Measurements from ENCODE around the gene ZNF267.
"Not testable (repeated sequence)": the region's sequence is repeated elsewhere in the genome, so short reads cannot be mapped to it uniquely, and the experiment has no call there.

Gene ZNF267

DNA sequence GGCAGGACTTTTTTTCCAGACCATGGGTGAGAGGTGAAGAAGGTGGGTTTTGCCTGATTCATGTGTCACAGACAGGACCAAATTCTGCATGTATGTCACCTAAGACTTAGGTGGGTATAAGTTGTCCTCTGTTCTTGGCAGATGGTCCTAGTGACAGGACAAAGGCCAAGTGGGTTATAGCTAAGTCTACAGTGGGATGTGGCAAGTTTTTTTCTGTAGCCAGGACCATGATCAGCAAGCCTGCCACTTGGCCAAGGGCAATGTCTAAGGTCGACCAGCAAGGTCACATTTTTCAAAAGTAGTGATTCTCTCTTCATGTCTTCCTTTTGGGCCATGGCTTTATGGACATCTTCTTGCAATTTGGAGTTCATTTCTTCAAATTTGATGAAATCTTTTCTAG is 20.2 kb downstream of the ZNF267 start:
- H3K4me2 ChIP-seq (ENCODE audit: insufficient read depth, low read length) = no peak overlapping the region
- TF ChIP-seq, protein P1, sequence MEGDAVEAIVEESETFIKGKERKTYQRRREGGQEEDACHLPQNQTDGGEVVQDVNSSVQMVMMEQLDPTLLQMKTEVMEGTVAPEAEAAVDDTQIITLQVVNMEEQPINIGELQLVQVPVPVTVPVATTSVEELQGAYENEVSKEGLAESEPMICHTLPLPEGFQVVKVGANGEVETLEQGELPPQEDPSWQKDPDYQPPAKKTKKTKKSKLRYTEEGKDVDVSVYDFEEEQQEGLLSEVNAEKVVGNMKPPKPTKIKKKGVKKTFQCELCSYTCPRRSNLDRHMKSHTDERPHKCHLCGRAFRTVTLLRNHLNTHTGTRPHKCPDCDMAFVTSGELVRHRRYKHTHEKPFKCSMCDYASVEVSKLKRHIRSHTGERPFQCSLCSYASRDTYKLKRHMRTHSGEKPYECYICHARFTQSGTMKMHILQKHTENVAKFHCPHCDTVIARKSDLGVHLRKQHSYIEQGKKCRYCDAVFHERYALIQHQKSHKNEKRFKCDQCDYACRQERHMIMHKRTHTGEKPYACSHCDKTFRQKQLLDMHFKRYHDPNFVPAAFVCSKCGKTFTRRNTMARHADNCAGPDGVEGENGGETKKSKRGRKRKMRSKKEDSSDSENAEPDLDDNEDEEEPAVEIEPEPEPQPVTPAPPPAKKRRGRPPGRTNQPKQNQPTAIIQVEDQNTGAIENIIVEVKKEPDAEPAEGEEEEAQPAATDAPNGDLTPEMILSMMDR (IDR thresholded peaks at IDR 0.05; ENCODE audit: borderline replicate concordance, extremely low read depth, low read length, poor library complexity, severe bottlenecking) = no peak
- no peak for TF ChIP-seq EZH2 (IDR thresholded peaks at IDR 0.05; ENCODE audit: borderline replicate concordance, low read depth, low read length, severe bottlenecking)
- no peak overlapping the region for H2AFZ ChIP-seq (ENCODE audit: low read depth, low read length)
- no peak for DNase-seq
- H3K4me1 ChIP-seq (ENCODE audit: insufficient read depth, low read length) = no peaks in the 10 kb centered on the region
- no peak overlapping the region for H3K9ac ChIP-seq (ENCODE audit: low read depth, low read length)
- H3K79me2 ChIP-seq (ENCODE audit: insufficient read depth, low read length) = peaks cover 66% of the 10 kb centered on the region
- no peak overlapping the region for H3K27ac ChIP-seq (ENCODE audit: low read length)
- peaks cover 99% of the 10 kb centered on the region for H3K36me3 ChIP-seq (ENCODE audit: insufficient read depth, low read length)
- peaks cover 48% of the 10 kb centered on the region for H3K9me3 ChIP-seq (ENCODE audit: insufficient read depth, low read length, severe bottlenecking)
- H3K27me3 ChIP-seq (ENCODE audit: insufficient read depth, low read length, poor library complexity) = no peaks in the 10 kb centered on the region
- H4K20me1 ChIP-seq (ENCODE audit: insufficient read depth, low read length) = no peaks in the 10 kb centered on the region
- no peak for ATAC-seq (ENCODE audit: insufficient read depth, low read depth)
- H3K4me3 ChIP-seq (ENCODE audit: low read depth in 1 of 2, low read length in 2 of 2) = no peak overlapping the region

DNA sequence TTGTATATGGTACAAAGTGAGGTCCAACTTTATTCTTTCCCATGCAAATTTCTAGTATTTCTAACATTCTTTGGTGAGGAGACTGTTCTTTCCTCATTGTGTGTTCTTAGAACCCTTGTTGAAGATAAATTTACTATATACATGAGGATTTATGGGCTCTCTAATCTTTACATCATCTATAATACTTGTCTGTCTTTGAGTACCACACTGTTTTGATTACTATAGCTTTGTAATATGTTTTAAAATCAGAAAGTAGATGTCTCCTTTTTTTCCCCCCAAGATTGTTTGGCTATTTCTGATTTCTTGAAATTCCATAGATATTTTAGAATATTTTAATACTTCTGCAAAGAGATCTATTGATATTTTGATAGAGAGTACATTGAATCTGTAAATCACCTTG is 23.7 kb downstream of the ZNF267 start:
- Histone ChIP-seq H3K9ac (ENCODE audit: low read depth, low read length) (no peak overlapping the region), H2AFZ (ENCODE audit: low read depth, low read length) (no peak overlapping the region), H3K9me3 (ENCODE audit: insufficient read depth, low read length, severe bottlenecking) (peaks cover 21% of the 10 kb centered on the region), H3K27ac (ENCODE audit: low read length) (no peak overlapping the region), H3K4me2 (ENCODE audit: insufficient read depth, low read length) (no peak overlapping the region), H3K4me1 (ENCODE audit: insufficient read depth, low read length) (no peaks in the 10 kb centered on the region), H3K4me3 (ENCODE audit: low read depth in 1 of 2, low read length in 2 of 2) (no peak overlapping the region), H4K20me1 (ENCODE audit: insufficient read depth, low read length) (no peaks in the 10 kb centered on the region), H3K36me3 (ENCODE audit: insufficient read depth, low read length) (peaks cover 72% of the 10 kb centered on the region), H3K27me3 (ENCODE audit: insufficient read depth, low read length, poor library complexity) (no peaks in the 10 kb centered on the region), H3K79me2 (ENCODE audit: insufficient read depth, low read length) (peaks cover 55% of the 10 kb centered on the region)
- ATAC-seq (ENCODE audit: insufficient read depth, low read depth) = no peak
- no peak for TF ChIP-seq EZH2 (IDR thresholded peaks at IDR 0.05; ENCODE audit: borderline replicate concordance, low read depth, low read length, severe bottlenecking)
- no peak for DNase-seq

DNA sequence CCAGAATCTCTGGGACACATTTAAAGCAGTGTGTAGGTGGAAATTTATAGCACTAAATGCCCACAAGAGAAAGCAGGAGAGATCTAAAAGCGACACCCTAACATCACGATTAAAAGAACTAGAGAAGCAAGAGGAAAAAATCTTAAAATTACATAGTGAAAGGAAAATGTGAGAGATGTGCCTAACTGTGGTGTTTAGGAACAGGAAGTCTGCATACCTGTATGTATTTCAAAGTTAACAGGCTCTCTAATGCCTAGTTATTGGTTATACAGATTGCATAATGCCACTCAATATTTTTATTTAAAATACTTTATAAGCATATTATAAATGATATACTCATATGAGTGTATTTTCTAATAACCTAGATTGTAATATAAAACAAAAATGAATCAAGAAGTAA is 25.9 kb downstream of the ZNF267 start:
- no peak overlapping the region for H3K27ac ChIP-seq (ENCODE audit: low read length)
- H3K9ac ChIP-seq (ENCODE audit: low read depth, low read length) = no peak overlapping the region
- no peak for ATAC-seq (ENCODE audit: insufficient read depth, low read depth)
- DNase-seq = no peak
- H4K20me1 ChIP-seq (ENCODE audit: insufficient read depth, low read length) = no peaks in the 10 kb centered on the region
- TF ChIP-seq, protein P1 (IDR thresholded peaks at IDR 0.05; ENCODE audit: borderline replicate concordance, extremely low read depth, low read length, poor library complexity, severe bottlenecking) = no peak
- TF ChIP-seq EZH2 (IDR thresholded peaks at IDR 0.05; ENCODE audit: borderline replicate concordance, low read depth, low read length, severe bottlenecking) = no peak
- H3K4me3 ChIP-seq (ENCODE audit: low read depth in 1 of 2, low read length in 2 of 2) = no peak overlapping the region
- H3K4me1 ChIP-seq (ENCODE audit: insufficient read depth, low read length) = no peaks in the 10 kb centered on the region
- peaks cover 20% of the 10 kb centered on the region for H3K9me3 ChIP-seq (ENCODE audit: insufficient read depth, low read length, severe bottlenecking)
- peaks cover 50% of the 10 kb centered on the region for H3K36me3 ChIP-seq (ENCODE audit: insufficient read depth, low read length)
- peaks cover 41% of the 10 kb centered on the region for H3K79me2 ChIP-seq (ENCODE audit: insufficient read depth, low read length)
- H3K27me3 ChIP-seq (ENCODE audit: insufficient read depth, low read length, poor library complexity) = no peaks in the 10 kb centered on the region
- H3K4me2 ChIP-seq (ENCODE audit: insufficient read depth, low read length) = no peak overlapping the region
- H2AFZ ChIP-seq (ENCODE audit: low read depth, low read length) = no peak overlapping the region

DNA sequence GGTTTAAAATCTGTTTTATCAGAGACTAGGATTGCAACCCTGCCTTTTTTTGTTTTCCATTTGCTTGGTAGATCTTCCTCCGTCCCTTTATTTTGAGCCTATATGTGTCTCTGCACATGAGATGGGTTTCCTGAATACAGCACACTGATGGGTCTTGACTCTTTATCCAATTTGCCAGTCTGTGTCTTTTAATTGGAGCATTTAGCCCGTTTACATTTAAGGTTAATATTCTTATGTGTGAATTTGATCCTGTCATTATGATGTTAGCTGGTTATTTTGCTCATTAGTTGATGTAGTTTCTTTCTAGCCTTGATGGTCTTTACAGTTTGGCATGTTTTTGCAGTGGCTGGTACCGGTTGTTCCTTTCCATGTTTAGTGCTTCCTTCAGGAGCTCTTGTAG is 31.0 kb downstream of the ZNF267 start:
- H3K79me2 ChIP-seq (ENCODE audit: insufficient read depth, low read length) = peaks cover 45% of the 10 kb centered on the region

More for the DNA sequence above, 31.0 kb downstream of the ZNF267 start:
- ATAC-seq (ENCODE audit: insufficient read depth, low read depth); H3K9ac ChIP-seq (ENCODE audit: low read depth, low read length); H3K4me3 ChIP-seq (ENCODE audit: low read depth in 1 of 2, low read length in 2 of 2); H4K20me1 ChIP-seq (ENCODE audit: insufficient read depth, low read length); H3K4me1 ChIP-seq (ENCODE audit: insufficient read depth, low read length); H3K4me2 ChIP-seq (ENCODE audit: insufficient read depth, low read length); H2AFZ ChIP-seq (ENCODE audit: low read depth, low read length); H3K27ac ChIP-seq (ENCODE audit: low read length); H3K27me3 ChIP-seq (ENCODE audit: insufficient read depth, low read length, poor library complexity); DNase-seq: not testable (repeated sequence)
- Histone ChIP-seq H3K9me3 (ENCODE audit: insufficient read depth, low read length, severe bottlenecking) (peaks cover 31% of the 10 kb centered on the region), H3K36me3 (ENCODE audit: insufficient read depth, low read length) (peaks cover 19% of the 10 kb centered on the region)
